ENCODE measurements around the gene TCP10L.
"Not testable (repeated sequence)": the region's sequence is repeated elsewhere in the genome, so short reads cannot be mapped to it uniquely, and the experiment has no call there.

TCP10L gene

DNA sequence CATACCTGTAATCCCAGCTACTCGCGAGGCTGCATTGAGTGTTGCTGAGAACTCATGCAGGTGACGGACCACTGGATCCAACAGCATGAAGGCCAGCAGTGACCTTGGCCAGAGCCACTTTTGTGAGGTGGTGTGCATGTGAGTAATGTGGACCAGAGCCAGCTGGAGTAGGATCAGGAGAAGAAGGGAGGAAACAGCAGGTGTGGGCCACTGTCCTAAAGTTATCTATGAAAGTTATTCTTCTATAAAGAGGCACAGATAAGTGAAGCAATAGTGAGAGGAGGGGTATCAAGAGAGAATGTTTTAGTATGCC lies 47.8 kb downstream of the TCP10L start:
- CTCF ChIA-PET = no interaction called here
- DNase-seq (ENCODE audit: extremely low spot score) = no peak
- POLR2A ChIA-PET = no interaction called here
- TF ChIP-seq ZNF384 (IDR thresholded peaks at IDR 0.05) = no peak
- no peak for TF ChIP-seq SP1 (IDR thresholded peaks at IDR 0.05)
- no peak for TF ChIP-seq L3MBTL2 (conservative IDR thresholded peaks at IDR 0.05)
- no peak for TF ChIP-seq BHLHE40 (IDR thresholded peaks at IDR 0.05; ENCODE audit: borderline replicate concordance)
- no peak for TF ChIP-seq PKNOX1 (IDR thresholded peaks at IDR 0.05)
- no peak for TF ChIP-seq CTBP1 (IDR thresholded peaks at IDR 0.05; ENCODE audit: borderline replicate concordance)
- TF ChIP-seq ELF4 (IDR thresholded peaks at IDR 0.05) = no peak
- no peak for TF ChIP-seq FOXA1 (IDR thresholded peaks at IDR 0.05)
- TF ChIP-seq FOXK2 (IDR thresholded peaks at IDR 0.05) = no peak
- no peak for TF ChIP-seq LEF1 (IDR thresholded peaks at IDR 0.05; ENCODE audit: borderline replicate concordance)
- no peak for TF ChIP-seq SUZ12 (IDR thresholded peaks at IDR 0.05)
- TF ChIP-seq TARDBP (IDR thresholded peaks at IDR 0.05) = no peak
- TF ChIP-seq HDGF (IDR thresholded peaks at IDR 0.05; ENCODE audit: borderline replicate concordance) = no peak

DNA sequence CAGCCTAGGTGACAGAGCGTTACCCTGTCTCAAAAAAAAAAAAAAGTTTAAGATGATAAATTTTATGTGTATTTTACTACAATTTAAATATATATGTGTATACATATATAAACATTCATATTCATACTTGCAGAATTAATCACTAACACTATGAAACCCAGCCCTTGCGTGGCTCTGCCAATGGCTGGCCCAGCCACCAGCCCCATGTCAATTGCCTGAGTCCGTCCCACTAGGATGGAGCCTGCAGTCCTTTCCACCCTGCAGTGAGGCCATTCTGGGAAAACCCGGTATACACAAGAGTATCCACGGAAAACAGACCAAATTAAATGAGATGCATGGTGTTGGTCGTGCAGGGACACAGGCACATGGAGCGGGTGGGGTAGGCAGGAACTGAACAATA lies 49.7 kb downstream of the TCP10L start:
- CTCF ChIA-PET = no interaction called here
- no peak for DNase-seq (ENCODE audit: extremely low spot score)
- POLR2A ChIA-PET = no interaction called here
- TF ChIP-seq ELF4 (IDR thresholded peaks at IDR 0.05) = no peak
- no peak for TF ChIP-seq PKNOX1 (IDR thresholded peaks at IDR 0.05)
- no peak for TF ChIP-seq TARDBP (IDR thresholded peaks at IDR 0.05)
- no peak for TF ChIP-seq SUZ12 (IDR thresholded peaks at IDR 0.05)

DNA sequence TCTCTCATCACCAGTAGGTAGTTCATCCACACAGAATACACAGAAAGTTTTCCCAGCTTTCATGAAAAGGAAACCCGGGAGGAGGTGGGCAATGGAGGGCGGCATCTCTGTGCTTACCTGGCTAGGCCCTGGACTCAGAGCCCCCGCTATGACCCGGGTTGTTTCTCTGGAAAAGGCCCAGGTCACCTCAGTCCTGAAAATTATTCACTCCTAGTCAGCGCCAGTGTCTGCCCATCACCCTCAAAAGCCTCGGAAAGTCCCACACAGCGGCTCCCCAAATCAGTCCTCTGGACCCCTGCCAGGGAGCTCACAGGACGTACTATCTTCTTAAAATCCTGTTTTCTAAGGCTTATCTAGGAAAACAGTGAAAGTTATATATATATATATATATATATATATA lies 51.2 kb downstream of the TCP10L start:
- no peak for DNase-seq (ENCODE audit: extremely low spot score)
- CTCF ChIA-PET = no interaction called here
- POLR2A ChIA-PET = no interaction called here
- TF ChIP-seq HDGF (IDR thresholded peaks at IDR 0.05; ENCODE audit: borderline replicate concordance) = no peak
- no peak for TF ChIP-seq FOXA1 (IDR thresholded peaks at IDR 0.05)
- TF ChIP-seq ELF4 (IDR thresholded peaks at IDR 0.05) = no peak
- TF ChIP-seq FOXK2 (IDR thresholded peaks at IDR 0.05) = no peak
- TF ChIP-seq SUZ12 (IDR thresholded peaks at IDR 0.05) = no peak
- TF ChIP-seq ZNF384 (IDR thresholded peaks at IDR 0.05) = no peak
- TF ChIP-seq ARNT (IDR thresholded peaks at IDR 0.05) = no peak

DNA sequence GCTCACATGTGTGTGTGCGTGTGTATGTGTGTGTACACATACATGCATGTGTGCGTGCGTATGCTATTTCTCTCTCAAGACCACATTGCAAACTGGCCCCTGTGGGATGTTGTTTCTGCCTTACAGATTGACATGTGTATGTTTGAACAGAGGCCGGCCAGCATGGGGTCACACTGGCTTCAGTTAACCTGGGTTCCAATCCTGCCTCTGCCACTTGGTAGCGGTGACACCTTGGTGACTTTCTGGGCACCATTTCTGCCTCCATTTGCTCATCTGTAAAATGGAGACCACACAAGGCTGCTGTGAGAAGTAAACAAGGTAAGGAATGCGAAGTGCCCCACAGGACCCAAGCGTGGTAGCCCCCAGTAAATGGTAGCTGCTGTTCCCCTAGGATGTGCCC lies 51.7 kb downstream of the TCP10L start:
- no peak for DNase-seq (ENCODE audit: extremely low spot score)
- POLR2A ChIA-PET = no interaction called here
- no peak for TF ChIP-seq L3MBTL2 (conservative IDR thresholded peaks at IDR 0.05)
- no peak for TF ChIP-seq FOXA1 (IDR thresholded peaks at IDR 0.05)
- no peak for TF ChIP-seq SUZ12 (IDR thresholded peaks at IDR 0.05)
- no peak for TF ChIP-seq ELF4 (IDR thresholded peaks at IDR 0.05)
- TF ChIP-seq CTBP1 (IDR thresholded peaks at IDR 0.05; ENCODE audit: borderline replicate concordance) = no peak
- TF ChIP-seq NFRKB (IDR thresholded peaks at IDR 0.05) = no peak
- no peak for TF ChIP-seq BHLHE40 (IDR thresholded peaks at IDR 0.05; ENCODE audit: borderline replicate concordance)
- no peak for TF ChIP-seq FOXM1 (IDR thresholded peaks at IDR 0.05; ENCODE audit: borderline replicate concordance)
- TF ChIP-seq HDGF (IDR thresholded peaks at IDR 0.05; ENCODE audit: borderline replicate concordance) = no peak
- TF ChIP-seq ARNT (IDR thresholded peaks at IDR 0.05) = no peak
- no peak for TF ChIP-seq LEF1 (IDR thresholded peaks at IDR 0.05; ENCODE audit: borderline replicate concordance)
- no peak for TF ChIP-seq TARDBP (IDR thresholded peaks at IDR 0.05)
- TF ChIP-seq FOXK2 (IDR thresholded peaks at IDR 0.05) = no peak
- TF ChIP-seq ZNF384 (IDR thresholded peaks at IDR 0.05) = no peak
- TF ChIP-seq SP1 (IDR thresholded peaks at IDR 0.05) = no peak
- TF ChIP-seq PKNOX1 (IDR thresholded peaks at IDR 0.05) = no peak
- CTCF ChIA-PET = no interaction called here

DNA sequence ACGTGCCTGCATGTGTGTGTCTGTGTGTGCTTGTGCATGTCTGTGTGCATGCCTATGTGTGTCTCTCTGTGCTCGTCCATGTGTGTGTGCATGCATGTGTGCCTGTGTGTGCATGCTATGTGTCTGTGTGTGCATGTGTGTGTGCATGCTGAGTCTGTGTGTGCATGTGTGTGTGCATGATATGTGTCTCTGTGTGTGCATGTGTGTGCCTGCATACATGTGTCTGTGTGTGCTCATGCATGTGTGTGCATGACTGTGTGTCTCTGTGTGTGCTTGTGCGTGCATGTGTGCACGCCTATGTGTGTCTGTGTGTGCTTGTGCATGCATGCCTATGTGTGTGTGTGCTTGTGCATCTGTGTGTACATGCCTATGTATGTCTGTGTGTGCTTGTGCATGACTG lies 52.3 kb downstream of the TCP10L start:
- DNase-seq (ENCODE audit: extremely low spot score) = no peak
- CTCF ChIA-PET = no interaction called here
- no peak for TF ChIP-seq PKNOX1 (IDR thresholded peaks at IDR 0.05)
- TF ChIP-seq FOXM1 (IDR thresholded peaks at IDR 0.05; ENCODE audit: borderline replicate concordance) = no peak
- no peak for TF ChIP-seq BHLHE40 (IDR thresholded peaks at IDR 0.05; ENCODE audit: borderline replicate concordance)
- no peak for TF ChIP-seq TARDBP (IDR thresholded peaks at IDR 0.05)
- TF ChIP-seq NFRKB (IDR thresholded peaks at IDR 0.05) = no peak
- TF ChIP-seq FOXK2 (IDR thresholded peaks at IDR 0.05) = no peak
- no peak for TF ChIP-seq SP1 (IDR thresholded peaks at IDR 0.05)
- TF ChIP-seq SUZ12 (IDR thresholded peaks at IDR 0.05) = no peak
- TF ChIP-seq LEF1 (IDR thresholded peaks at IDR 0.05; ENCODE audit: borderline replicate concordance) = no peak
- TF ChIP-seq ARNT (IDR thresholded peaks at IDR 0.05) = no peak
- no peak for TF ChIP-seq ELF4 (IDR thresholded peaks at IDR 0.05)
- no peak for TF ChIP-seq CTBP1 (IDR thresholded peaks at IDR 0.05; ENCODE audit: borderline replicate concordance)
- TF ChIP-seq L3MBTL2 (conservative IDR thresholded peaks at IDR 0.05) = no peak
- no peak for TF ChIP-seq HDGF (IDR thresholded peaks at IDR 0.05; ENCODE audit: borderline replicate concordance)
- TF ChIP-seq FOXA1 (IDR thresholded peaks at IDR 0.05) = no peak
- TF ChIP-seq ZNF384 (IDR thresholded peaks at IDR 0.05) = no peak
- POLR2A ChIA-PET = no interaction called here

DNA sequence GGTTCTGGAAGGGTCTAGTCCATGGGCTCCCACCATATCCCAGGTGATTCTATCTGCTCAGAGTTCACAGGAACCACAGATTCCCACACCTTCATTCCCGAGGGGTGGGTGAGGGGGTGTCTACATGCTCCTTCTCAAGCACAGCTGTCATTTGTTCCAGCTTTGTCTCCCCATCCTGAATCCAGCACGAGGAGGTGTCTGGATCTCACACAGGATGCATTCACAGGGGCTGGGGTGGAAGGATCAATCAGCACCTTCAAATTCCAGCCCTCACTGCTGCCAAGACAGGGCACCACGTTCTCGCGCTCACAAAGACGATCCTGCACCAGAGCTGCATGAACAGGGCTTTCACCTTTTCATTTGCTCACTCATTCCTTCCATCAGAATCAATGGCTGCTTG lies 52.7 kb downstream of the TCP10L start:
- CTCF ChIA-PET = no interaction called here
- POLR2A ChIA-PET = no interaction called here
- TF ChIP-seq CTBP1 (IDR thresholded peaks at IDR 0.05; ENCODE audit: borderline replicate concordance) (no peak), PKNOX1 (IDR thresholded peaks at IDR 0.05) (no peak), L3MBTL2 (conservative IDR thresholded peaks at IDR 0.05) (no peak), FOXM1 (IDR thresholded peaks at IDR 0.05; ENCODE audit: borderline replicate concordance) (no peak), SP1 (IDR thresholded peaks at IDR 0.05) (no peak), BHLHE40 (IDR thresholded peaks at IDR 0.05; ENCODE audit: borderline replicate concordance) (no peak), ARNT (IDR thresholded peaks at IDR 0.05) (no peak), ELF4 (IDR thresholded peaks at IDR 0.05) (no peak), LEF1 (IDR thresholded peaks at IDR 0.05; ENCODE audit: borderline replicate concordance) (no peak), ZNF384 (IDR thresholded peaks at IDR 0.05) (no peak), FOXK2 (IDR thresholded peaks at IDR 0.05) (no peak), NFRKB (IDR thresholded peaks at IDR 0.05) (no peak), TARDBP (IDR thresholded peaks at IDR 0.05) (no peak), HDGF (IDR thresholded peaks at IDR 0.05; ENCODE audit: borderline replicate concordance) (no peak), FOXA1 (IDR thresholded peaks at IDR 0.05) (no peak), SUZ12 (IDR thresholded peaks at IDR 0.05) (no peak)
- no peak for DNase-seq (ENCODE audit: extremely low spot score)

- CTCF ChIA-PET; DNase-seq (ENCODE audit: extremely low spot score); POLR2A ChIA-PET: not testable (repeated sequence)
These were observed 53.8 kb downstream of the TCP10L start for GRCh38 chr21:32531561-32531960.

DNA sequence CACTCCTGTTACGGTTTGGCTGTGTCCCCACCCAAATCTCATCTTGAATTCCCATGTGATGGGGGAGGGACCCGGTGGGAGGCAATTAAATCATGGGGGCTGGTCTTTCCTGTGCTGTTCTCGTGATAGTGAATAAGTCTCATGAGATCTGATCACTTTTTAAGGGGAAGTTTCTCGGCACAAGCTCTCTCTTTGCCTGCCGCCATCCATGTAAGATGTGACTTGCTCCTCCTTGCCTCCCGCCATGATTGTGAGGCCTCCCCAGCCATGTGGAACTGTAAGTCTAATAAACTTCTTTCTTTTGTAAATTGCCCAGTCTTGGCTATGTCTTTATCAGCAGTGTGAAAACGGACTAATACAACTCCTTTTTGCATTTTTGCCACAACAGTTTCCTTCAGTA lies 54.5 kb downstream of the TCP10L start:
- DNase-seq (ENCODE audit: extremely low spot score); CTCF ChIA-PET; POLR2A ChIA-PET: not testable (repeated sequence)
